GM12801 (cell line): ENCODE measurements around the gene RGS12.

Source experiments
- TF ChIP-seq, protein P1 (sequence below): IDR thresholded peaks from one replicate; pipeline ENCODE4 v1.5.1; 2011; ENCODE audit warnings: control low read depth; ENCODE audit not compliant: insufficient read length; ENCODE audit errors: extremely low read depth

The RGS12 gene

DNA sequence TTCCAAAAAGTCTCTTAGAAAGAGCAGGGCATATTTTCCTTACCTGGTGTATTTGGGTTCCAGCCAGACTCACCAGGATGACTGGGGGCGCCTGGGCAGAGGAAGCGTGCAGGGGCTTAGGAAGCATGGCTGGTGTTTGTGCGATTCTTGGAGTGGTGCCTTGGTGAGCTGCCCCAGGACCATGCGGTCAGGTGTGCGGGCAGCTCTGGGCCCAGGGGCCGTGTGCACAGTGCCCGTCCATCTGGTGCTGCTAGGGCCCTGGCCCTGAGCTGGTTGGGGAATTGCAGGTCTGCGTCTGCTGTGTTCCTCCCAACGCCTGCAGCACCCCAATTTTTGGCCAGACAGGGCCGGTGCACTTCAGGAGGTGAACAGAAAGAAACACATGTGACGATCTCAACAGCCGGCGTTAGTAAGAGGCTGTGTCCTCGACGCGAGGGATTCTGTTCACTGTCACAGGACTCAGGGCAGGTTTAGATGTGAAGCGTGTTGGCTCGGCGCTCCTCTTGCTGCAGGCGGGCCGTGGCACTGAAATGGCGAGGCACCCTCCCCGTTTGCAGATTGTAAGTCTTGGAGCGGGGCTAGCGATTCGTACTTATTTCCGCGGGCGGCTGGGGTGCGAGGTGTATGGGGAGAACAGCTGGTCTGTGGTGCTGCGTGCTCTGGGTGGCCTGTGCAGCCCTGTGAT, 15.2 kb downstream of the RGS12 start:
- TF ChIP-seq, protein P1, sequence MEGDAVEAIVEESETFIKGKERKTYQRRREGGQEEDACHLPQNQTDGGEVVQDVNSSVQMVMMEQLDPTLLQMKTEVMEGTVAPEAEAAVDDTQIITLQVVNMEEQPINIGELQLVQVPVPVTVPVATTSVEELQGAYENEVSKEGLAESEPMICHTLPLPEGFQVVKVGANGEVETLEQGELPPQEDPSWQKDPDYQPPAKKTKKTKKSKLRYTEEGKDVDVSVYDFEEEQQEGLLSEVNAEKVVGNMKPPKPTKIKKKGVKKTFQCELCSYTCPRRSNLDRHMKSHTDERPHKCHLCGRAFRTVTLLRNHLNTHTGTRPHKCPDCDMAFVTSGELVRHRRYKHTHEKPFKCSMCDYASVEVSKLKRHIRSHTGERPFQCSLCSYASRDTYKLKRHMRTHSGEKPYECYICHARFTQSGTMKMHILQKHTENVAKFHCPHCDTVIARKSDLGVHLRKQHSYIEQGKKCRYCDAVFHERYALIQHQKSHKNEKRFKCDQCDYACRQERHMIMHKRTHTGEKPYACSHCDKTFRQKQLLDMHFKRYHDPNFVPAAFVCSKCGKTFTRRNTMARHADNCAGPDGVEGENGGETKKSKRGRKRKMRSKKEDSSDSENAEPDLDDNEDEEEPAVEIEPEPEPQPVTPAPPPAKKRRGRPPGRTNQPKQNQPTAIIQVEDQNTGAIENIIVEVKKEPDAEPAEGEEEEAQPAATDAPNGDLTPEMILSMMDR: no peak

DNA sequence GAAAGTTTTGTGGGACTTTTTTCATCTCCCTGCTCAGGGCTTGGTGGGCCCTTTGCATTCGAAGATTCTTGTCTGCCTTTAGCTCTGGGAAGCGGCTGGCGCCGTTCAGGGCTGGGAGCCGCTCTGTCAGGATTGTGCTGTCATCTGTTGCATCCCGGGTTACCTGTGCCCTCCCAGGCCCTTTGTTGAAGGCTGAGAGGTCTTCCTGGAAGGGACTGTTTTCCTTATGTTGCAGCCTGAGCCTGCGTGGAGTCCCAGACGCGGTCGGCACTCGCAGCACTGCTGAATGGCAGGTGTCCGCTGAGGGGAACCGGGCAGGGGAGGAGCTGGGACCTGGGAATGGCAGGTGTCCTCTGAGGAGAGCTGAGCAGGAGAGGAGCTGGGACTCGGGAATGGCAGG, 15.9 kb downstream of the RGS12 start:
- TF ChIP-seq, protein P1: no peak

DNA sequence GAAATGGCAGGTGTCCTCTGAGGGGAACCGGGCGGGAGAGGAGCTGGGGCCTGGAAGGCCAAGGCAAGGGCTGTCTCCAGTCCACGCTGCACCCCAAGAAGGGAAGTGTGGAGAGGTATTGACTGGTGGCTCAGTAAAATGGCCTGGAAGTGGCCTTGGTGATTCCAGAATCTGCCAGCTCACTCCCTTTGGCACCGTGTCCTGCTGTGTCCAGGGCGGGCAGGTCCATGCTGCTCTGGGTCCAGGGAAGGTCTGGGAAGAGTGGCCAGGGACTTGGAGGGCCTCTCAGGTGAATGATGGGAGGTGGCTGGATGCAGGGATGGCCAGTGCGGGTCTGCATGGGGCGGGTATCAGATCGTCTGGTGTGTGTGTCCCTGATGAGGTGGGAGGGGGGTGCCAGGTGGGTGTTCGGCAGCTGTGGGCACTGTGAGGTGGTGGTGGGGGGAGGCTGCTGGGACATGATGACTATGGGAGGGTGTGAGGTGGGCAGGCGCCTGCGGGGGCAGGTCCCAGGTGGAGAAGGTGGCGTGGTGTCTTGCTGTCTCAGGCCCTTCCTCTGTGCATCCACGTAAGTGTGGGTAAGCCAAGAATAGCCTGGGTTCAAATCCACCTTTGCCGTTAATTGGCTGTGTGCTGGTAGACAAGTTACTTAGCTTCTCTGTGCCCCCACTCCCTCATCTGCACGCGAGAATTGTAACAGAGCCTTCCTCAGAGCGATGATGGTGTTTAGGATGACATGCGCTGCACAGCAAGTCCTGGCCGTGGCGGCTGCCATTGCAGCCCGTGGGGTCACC, 17.7 kb downstream of the RGS12 start:
- TF ChIP-seq, protein P1: no peak

DNA sequence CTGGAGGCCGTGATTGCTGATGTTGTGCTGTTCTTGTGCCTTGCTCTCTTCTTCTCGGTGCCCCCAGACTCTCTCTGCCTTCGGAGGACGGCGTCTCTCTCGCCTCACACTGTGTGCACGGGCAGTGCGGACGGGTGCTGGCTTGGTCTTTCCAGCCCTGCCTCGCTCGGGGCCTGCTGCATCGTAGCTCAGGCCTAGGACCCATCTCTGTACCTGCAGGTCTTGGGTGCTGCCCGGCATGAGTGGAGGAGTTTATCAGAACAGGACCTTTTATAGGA, 18.2 kb downstream of the RGS12 start:
- TF ChIP-seq, protein P1: no peak

DNA sequence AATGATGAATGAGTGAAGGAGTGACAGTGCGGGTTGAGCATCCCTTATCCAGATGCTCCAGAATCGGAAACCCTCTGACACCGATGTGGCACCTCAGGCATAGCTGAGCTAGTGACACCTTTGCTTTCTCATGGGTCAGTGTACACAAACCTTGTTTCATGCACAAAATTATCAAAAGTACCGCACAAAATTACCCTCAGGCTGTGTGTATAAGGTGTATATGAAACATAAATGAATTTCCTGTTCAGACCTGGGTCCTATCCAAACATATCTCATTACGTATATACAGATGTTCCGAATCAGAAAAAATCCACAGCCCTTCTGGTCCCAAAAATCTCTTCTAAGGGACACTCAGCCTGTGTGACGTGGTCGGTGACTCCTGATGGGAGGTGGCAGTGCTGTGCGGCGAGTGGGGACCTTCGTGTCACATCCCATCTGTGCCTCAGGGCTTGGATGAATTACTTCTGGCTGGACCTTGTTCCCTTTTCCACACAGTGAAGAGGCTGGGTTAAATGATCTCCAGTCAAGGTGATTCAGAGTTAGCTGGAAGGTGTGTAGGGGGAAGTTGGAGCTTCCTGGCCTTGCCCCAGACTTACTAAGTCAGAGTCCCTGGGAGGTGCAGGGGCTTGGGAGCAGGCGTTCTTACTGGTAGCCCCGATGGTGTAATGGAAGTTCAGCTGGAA, 18.8 kb downstream of the RGS12 start:
- TF ChIP-seq, protein P1: no peak

DNA sequence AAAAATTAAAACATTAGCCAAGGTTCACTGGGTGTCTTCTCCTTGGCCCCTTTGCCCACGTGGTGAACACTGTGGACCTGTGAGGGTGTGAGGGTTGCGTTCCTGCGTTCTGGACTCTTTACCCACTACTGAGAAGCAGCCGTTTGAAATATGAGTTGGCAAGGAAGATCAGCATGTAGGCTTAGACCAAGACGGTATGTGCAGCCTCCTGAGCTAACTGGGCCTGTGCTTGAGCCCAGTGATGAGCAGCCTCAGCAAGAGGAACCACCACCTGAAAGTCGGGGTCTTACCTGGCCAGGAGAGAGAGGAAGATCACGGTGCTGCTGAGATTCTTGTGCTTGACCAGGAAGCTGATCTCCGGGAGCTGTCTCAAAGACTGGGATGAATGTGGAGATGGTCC, 19.5 kb downstream of the RGS12 start:
- TF ChIP-seq, protein P1: no peak

DNA sequence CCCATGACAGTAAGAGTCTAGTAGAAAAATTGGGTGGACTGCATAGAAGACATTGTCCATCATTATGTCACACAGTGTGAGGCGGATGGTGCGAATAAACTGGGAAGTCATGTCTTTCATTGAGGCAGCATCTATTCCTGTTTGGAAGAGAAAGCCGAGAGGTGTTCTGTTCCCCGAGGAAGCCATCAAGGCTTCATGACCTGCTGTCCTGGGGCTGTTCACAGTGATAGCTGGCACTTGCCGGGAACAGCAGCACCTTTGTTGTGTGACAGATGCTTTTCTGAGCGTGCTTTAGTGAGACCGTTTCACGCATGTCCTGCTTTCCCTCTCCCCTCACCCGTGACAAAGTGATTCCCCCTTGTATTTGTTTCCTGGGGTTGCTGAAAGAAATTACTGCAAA, 20.3 kb downstream of the RGS12 start:
- TF ChIP-seq, protein P1: no peak
